ENCODE measurements around the gene PLEKHB2.
"Not testable (repeated sequence)": the region's sequence is repeated elsewhere in the genome, so short reads cannot be mapped to it uniquely, and the experiment has no call there.

PLEKHB2 gene

DNA sequence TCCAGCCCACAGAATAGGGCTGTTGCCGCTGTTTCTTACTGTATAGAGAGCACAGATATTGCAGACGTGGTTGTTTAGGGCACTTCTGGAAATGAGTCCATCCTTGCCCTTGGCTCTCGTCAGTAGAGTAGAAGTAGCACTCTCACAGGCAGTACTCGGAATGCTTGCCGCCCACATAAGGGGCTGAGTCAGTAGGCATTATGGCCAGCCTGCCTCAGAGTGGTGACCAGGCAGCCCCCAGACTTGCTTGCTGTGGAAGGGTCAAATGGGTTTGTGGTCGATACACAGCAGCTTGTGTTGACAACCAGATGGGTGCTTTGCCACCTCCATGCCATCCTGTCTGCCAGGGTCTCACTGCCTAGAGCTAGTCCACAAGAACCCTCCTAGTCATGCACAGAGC lies 38.7 kb downstream of the PLEKHB2 start:
- no peak for DNase-seq (ENCODE audit: low spot score)

DNA sequence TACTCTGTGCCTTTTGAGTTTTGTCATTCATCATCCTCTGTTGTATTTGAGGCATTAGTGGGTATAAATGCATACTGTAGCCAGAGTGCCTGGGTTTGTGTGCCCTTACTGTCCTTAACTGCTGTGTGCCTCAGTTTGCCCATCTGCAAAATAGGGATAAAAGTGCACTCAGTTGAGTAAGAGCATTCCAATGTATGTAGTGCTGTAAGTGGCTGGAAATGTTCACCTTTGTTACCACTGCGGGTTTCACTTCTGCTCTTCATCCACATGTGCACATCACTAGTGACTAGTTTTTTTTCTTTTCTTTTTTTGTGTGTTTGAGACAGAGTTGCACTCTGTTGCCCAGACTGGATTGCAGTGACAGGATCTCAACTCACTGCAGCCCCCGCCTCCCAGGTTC lies 39.9 kb downstream of the PLEKHB2 start:
- DNase-seq (ENCODE audit: low spot score) = peak; percentile 30

DNA sequence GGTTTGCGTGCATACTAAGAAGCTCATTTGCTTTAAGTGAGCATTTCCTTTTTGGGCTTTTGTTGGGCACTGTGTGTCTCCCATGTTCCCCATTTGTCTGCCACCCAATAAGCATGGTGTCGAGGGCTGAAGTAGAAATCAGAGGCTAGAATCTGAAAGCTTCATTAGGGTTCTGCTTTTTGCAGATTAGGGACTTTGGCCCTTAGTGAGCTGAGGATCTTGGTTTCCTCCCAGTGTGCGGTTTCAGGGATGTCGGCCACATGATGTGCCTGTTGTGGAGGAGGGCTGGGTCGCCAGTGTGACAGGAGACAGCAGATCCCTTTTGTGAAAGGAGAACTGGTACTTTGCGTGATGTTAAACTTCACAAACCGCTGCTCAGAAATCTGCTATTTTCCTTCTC lies 41.1 kb downstream of the PLEKHB2 start:
- no peak for DNase-seq (ENCODE audit: low spot score)

DNA sequence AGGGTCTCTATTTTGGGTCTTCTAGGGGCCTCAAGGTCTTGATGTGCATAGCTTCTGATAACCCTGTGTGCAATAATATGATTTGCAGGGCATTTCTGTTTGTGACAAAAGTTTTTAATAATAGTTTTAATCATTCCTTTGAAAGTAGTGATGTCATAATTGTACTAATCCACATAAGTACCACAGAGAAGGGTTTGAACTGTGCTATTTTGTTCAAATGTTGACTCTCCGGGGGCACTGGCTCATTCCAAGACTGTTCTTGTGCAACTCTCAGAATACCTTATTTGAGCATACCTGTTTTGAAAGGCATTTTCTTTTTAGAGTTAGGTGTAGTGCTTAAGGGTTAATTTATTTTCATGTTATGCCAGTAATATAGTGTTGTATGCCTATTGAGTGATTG lies 41.6 kb downstream of the PLEKHB2 start:
- DNase-seq (ENCODE audit: low spot score) = no peak

DNA sequence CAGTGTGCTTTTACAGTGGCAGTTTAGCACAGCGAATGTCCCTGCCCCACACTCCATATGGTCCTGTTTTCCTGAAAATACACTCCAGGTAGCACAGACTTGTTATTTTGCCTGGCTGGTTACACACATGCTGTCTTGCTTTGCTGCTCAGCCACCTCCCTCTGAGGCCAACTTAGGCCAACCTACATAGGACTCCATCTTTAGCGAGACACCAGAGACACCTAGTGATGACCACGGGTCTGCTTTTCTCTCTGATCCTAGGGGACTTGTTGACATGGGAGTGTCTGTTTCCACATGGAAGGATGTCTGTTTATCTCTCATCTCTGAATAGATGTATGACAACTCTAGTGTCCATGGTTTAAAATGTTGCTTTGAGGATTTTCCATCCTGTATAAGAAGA lies 43.3 kb downstream of the PLEKHB2 start:
- no peak for DNase-seq (ENCODE audit: low spot score)

DNA sequence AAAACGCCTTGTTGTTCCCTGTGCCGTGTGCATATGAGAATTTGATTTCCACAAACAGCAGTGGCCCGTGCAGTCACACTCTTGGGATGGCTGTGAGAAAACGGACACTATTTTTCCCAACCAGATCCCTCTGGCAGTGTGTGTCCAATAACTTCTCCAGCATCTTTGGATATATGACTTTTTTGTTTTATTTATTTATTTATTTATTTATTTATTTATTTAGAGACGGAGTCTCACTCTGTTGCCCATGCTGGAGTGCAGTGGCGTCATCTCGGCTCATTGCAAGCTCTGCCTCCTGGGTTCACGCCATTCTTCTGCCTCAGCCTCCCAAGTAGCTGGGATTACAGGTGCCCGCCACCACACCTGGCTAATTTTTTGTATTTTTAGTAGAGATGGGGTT lies 45.0 kb downstream of the PLEKHB2 start:
- DNase-seq (ENCODE audit: low spot score) = not testable (repeated sequence)

DNA sequence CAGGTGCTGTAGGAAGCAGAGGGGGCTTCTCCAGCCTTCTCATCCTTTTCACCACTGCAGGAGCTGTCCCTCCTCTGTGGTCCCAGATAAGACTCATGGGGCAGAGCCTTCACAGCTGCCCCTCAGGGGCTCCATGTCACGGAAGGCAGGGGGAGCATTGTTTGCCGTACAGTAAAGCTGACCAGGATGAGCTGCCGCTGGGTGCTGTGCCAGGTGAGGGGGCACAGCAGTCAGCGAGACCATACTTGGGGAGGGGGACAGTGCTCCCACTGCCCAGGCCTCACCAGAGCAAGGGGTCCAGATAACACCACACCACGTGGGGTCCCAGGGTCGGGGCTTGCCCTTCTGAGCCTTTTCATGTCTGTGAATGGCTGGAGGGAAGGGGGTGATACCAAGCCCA lies 46.3 kb downstream of the PLEKHB2 start:
- DNase-seq (ENCODE audit: low spot score) = no peak

DNA sequence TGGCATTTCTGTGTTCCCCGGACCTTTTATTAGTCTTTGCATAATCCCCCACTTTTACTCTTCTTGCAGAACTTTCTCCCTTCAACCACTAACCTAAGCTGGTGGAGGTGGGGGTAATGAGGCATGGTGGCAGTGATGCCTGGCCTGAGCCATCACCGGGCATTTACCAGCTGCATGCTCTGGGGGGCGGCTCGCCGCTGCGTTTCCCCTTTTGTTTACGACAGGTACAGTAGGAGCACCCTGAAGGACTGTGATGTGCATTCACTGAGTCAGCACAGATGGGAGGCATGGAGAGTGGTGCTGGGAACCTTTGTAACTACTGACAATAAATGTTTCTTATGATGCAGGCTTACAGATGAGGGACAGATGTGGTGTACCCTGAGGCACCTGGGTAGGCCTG lies 46.9 kb downstream of the PLEKHB2 start:
- no peak for DNase-seq (ENCODE audit: low spot score)

DNA sequence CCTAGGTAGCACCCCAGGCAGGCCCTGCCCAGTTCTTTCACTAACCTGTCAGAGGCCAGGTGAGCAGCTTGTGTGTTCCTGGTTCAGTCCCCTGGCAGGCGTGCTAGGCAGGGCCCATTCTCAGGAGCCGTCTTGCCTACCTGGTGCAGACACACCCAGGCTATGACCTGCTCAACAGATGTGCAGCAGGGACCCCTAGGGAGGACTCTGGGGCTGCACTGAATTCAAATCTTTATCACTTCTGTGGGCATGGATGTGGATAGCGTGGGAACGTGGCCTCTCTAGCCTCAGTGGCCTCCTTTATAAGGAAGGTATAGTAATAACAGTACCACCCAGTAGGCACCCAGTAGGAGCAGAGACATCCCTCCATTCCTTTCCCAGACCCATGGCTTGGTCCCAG lies 48.4 kb downstream of the PLEKHB2 start:
- peak; percentile 29 for DNase-seq (ENCODE audit: low spot score)

DNA sequence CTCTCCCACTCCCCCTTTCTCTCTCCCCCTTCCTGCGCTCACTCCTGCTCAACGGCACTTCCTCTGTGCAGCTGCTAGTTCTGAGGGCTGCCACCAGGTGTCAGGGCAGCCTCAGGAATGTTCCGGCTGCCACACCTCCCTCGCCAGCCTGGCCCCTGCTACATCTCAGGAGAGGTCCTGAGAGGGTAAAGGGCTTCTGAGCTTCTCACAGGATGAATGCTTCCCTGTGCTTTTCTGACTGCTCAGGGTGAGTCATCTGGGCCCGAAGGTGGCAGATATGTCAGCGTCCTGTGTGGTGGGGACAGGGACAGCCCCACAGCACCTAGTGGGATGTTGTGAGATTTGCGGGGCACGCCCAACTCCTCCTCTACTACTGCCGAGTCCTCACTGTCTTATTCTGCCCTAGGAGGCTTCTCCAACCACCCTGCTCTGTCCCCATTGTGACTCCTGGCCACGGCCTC lies 49.0 kb downstream of the PLEKHB2 start:
- peak; percentile 79 for DNase-seq (ENCODE audit: low spot score)

DNA sequence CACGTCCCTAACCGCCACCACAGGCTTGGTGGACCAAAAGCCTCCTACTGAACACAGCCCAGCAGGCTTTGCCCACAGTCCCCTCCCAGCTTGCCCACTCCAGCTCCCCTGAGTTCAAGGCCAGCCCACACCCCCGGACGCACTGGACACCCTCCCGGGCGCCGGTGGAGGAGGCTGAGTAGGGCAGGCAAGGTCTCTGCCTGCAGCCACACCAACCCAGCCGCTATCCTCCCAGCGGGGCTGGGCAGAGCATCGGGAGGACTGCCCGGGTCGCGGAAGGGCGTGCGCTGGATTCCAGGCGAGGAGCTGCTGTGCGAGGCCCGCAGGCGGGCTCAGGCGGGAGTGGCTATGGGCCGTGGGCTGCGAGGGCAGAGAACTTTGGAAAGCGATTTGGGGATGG lies 49.5 kb downstream of the PLEKHB2 start:
- DNase-seq (ENCODE audit: low spot score) = no peak

DNA sequence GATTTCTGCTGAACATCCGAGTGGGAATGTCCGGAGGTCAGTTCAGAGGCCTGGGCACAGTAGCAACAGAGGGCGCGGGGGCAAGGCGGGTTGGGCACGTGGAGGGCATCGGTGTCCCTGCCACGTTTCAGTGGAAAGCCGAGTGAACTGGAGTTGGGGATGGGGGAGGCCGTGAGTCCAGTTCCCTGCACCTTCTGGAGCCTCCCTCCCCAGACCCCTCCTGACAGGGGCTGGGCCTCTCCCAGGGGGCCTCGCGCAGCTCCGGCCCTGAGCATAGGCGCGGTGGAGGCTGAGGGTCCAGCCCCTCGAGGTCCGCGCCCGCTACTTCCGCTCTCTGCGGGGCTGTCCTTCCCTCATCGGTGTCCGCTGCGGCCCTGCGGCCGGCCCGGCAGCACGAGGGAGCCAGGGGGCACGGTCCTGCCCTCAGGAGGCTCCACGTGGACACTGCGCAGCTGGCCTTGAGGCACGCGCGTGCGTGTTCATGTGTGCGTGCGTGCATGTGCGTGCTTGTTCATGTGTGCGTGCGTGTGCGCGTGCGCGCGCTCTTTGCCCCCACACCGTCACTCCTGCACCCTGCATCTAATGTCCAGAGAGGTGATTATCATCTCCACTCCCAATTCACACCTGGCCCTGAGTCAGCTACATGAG lies 50.2 kb downstream of the PLEKHB2 start:
- no peak for DNase-seq (ENCODE audit: low spot score)

DNA sequence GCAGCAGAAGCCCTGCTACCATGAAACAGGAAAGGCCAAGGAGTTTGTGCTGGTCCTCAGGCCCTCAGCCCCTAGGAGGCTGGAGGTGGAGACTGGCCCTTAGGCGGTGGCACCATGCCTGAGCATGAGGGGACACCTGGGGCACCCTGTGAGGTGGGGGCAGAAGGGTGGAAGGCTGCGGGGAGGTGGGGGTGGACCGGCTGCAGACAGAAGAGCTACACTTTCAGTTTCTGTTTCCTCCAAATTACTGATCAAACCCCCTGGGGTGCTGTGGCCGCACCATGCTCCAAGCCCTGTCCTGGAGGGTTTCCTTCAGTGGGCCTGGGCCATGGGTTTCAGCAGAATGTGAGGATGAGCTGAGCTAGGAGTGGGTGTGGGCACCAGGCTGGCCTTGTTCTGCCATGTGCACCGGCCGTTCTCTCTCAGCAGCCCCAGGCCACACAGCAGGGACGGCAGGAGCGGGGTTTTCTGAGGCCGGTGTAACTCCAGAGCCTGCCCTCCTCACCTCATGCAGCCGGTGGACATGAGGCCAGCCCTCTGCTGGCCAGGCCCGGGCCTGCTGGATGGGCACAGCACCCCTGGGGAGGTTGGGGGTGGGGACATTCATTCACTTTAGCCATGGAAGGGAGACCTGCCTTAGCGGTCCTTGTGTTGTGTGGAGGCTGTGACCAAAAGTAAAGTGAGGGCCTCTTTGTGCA lies 51.5 kb downstream of the PLEKHB2 start:
- DNase-seq (ENCODE audit: low spot score) = no peak

DNA sequence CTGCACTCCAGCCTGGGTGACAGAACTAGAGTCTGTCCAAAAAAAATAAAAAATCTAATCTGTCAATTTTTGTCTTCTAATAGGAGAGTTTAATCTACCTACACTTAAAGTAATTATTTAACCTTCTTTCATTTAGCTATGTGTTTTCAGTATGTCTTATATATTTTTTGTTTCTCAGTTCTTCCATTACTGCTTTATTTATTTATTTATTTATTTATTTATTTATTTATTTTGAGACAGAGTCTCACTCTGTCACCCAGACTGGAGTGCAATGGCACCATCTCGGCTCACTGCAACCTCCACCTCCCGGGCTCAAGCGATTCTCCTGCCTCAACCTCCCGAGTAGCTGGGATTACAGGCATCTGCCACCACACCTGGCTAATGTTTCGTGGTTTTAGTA lies 60.4 kb downstream of the PLEKHB2 start:
- DNase-seq (ENCODE audit: low spot score) = not testable (repeated sequence)

DNA sequence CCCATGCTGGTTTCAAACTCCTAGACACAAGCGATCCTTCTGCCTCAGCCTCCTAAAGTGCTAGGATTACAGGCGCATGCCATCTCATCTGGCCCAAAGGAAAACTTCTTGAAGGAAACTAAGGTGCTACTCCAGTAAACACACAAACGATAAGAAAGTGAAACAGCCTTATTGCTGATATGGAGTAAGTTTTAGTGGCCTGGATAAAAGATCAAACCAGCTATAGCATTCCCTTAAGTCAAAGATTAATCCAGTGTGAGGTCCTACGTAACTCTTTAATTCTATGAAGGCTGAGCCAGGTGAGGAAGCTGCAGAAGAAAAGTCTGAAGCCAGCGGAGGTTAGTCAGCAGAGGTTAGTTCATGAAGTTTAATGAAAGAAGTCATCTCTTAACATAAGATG lies 63.4 kb downstream of the PLEKHB2 start:
- DNase-seq (ENCODE audit: low spot score) = no peak

DNA sequence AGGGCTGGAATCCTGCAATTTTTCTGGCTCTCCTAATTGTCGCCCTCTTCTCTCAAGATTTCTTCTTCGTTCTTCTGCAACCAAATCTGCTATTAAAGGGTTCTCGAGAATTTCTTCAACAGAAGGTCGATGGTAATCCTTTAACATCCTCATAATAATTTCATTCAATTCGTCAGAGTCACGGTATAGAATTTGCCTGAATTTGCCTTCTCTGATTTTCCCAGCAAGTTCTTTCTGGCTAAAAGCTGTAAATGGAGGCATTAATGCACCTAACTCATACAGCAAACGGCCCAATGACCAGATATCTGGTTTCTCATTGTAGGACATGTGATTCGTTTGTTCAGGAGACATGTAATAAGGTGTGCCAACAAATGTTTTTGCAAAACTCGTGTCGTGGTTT lies 72.9 kb downstream of the PLEKHB2 start:
- DNase-seq (ENCODE audit: low spot score) = not testable (repeated sequence)

DNA sequence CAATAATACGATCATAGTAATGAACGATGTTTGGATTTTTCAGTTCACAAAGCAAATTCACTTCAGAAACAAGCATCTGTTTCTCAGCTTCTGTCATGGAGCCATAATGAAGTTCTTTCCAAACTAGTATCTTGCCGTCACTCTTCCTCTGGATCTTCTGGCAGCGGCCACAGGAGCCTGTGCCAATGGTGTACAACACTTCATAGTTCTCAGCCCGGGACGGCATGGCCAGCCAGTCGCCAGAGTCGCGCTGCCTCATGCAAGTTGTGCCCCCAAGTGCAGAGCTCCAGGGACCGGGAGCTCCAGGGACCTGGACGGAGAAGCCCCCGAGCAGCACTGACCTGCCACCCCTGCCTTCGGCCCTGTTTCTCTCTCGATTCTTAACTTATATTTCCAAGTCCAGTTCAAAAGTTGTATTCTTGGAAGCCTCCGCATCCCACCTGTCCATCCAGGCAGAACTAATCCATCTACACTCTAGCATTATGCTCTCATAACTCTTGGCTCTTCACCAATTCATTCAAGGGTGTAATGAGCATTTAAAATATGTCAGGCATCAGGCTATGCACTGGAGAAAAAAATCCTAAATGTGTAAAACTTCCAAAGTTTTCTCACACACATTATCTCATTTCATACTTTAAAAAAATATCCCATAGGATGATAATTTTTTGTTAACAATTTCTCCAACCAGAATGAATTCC lies 73.7 kb downstream of the PLEKHB2 start:
- not testable (repeated sequence) for DNase-seq (ENCODE audit: low spot score)

DNA sequence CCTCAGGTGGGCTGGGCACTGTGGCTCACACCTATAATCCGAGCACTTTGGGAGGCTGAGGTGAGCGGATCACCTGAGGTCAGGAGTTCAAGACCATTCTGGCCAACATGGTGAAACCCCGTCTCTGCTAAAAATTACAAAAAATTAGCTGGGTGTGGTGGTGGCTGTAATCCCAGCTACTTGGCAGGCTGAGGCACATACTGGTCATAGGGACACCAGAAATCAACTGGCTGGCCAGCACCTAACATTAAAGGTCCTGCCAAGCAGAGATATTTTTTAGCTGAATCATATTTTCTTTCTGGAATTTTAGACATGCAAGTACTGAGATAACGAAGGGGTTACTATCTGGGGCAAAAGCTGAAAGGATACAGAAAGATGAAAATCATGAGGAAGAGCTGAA lies 76.3 kb downstream of the PLEKHB2 start:
- not testable (repeated sequence) for DNase-seq (ENCODE audit: low spot score)

DNA sequence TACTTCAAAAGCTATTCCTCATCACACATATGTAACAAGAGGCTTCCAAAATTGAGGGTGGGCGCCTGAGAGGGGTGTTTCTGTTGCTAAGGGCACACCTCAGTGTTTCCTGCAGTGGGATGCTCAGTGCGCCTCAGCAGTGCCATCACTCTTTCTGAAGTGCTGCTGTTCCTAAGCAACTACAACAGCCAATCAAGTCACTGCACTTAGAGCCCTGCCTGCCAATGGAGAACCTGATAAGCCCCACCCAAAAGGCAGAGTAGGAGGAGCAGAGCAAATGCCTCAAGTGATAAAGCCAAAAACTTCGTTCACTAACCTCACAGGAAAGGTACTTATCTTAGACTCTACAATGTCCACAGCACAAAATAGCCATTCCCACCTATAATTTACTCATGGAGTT lies 88.3 kb downstream of the PLEKHB2 start:
- DNase-seq (ENCODE audit: low spot score) = peak; percentile 9

DNA sequence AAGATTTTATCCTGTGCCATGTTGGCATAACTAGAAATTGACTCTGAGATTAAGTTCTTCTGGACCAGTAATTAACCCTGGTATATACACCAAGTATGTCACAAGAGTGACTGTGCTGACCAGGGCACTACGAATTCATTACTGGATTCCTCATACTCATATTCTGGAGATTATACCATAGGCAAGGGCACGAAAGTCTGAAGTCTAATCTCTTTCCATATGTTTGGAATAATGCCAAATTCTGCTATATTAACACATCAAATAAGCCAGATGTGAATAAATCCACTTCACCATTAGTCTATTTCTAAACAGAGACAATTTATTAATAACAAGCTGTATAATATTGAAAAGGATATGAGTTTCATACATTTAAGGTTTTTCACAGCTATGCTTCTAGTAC lies 91.0 kb downstream of the PLEKHB2 start:
- DNase-seq (ENCODE audit: low spot score) = not testable (repeated sequence)
